DMS 273 (cell line): ENCODE data around the gene CFAP300.

ENCODE experiments used
- DNase-seq: peaks from one replicate; lab custom pipeline; 2025; ENCODE audit not compliant: unreplicated experiment; lab: John Stamatoyannopoulos, UW

Gene CFAP300

GRCh38 chr11:102071497-102072472 lies 24.5 kb downstream of the CFAP300 start:
- DNase-seq: no peak

- no peak for DNase-seq
These were observed 26.0 kb downstream of the CFAP300 start for GRCh38 chr11:102073253-102073652.

- no peak for DNase-seq
These were observed 32.4 kb downstream of the CFAP300 start for GRCh38 chr11:102079625-102080024.

- no peak for DNase-seq
These were observed 34.1 kb downstream of the CFAP300 start for GRCh38 chr11:102081313-102081712.

GRCh38 chr11:102085864-102086551 lies 38.8 kb downstream of the CFAP300 start:
- DNase-seq: no peak

GRCh38 chr11:102097186-102097585 lies 49.9 kb downstream of the CFAP300 start:
- DNase-seq: no peak

GRCh38 chr11:102099755-102100154 lies 52.5 kb downstream of the CFAP300 start:
- DNase-seq: no peak

- DNase-seq: no peak
These were observed 61.6 kb downstream of the CFAP300 start for GRCh38 chr11:102108734-102109440.

GRCh38 chr11:102109896-102110760 lies 62.9 kb downstream of the CFAP300 start, which contains the start of gene YAP1:
Gene YAP1, plus strand, starts transcription at chr11:102110447. Its CDS starts 402 bp downstream, at chr11:102110849.
- DNase-seq: peak; percentile 74

- no peak for DNase-seq
These were observed 63.4 kb downstream of the CFAP300 start for GRCh38 chr11:102110761-102111010.

GRCh38 chr11:102111011-102111786 lies 64.0 kb downstream of the CFAP300 start:
- no peak for DNase-seq

- peak; percentile 2 for DNase-seq
These were observed 64.7 kb downstream of the CFAP300 start for GRCh38 chr11:102111787-102112508.

GRCh38 chr11:102112509-102112821 lies 65.2 kb downstream of the CFAP300 start:
- no peak for DNase-seq

GRCh38 chr11:102114032-102114431 lies 66.8 kb downstream of the CFAP300 start:
- no peak for DNase-seq

GRCh38 chr11:102115557-102115956 lies 68.3 kb downstream of the CFAP300 start:
- no peak for DNase-seq

GRCh38 chr11:102116453-102117205 lies 69.4 kb downstream of the CFAP300 start:
- no peak for DNase-seq

GRCh38 chr11:102117472-102118113 lies 70.4 kb downstream of the CFAP300 start:
- no peak for DNase-seq

- DNase-seq: no peak
These were observed 71.7 kb downstream of the CFAP300 start for GRCh38 chr11:102118937-102119336.
